ENCODE results near the gene MATN3. TPM values are rescaled to one million over a fixed set of nuclear protein-coding genes. Genes with fewer than 3 reads are reported as not detected.

Gene MATN3
- total and polyA plus RNA-seq, 7 donors = 0.32 to 0.82 (median 0.55) TPM; not detected in 2

DNA sequence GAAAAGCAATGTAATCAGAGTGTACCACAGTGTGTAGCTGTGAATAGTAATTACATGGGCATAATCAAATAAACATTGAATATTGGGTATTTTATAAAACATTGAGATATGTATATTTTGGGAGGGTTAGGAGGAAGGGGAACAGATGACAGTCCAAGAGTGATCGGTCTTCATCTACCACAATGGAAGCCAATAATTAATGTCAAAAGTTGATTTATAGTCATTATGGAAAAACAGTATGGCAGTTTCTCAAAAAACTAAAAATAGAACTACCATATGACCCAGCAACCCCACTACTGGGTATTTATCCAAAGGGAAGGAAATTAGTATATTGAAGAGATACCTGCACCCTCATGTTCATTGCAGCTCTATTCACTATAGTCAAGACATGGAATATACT is 44.8 kb upstream of the MATN3 start:
- 95 to 96% methylated on average over 1 of the region's 1 CpG for WGBS, 2 donors

DNA sequence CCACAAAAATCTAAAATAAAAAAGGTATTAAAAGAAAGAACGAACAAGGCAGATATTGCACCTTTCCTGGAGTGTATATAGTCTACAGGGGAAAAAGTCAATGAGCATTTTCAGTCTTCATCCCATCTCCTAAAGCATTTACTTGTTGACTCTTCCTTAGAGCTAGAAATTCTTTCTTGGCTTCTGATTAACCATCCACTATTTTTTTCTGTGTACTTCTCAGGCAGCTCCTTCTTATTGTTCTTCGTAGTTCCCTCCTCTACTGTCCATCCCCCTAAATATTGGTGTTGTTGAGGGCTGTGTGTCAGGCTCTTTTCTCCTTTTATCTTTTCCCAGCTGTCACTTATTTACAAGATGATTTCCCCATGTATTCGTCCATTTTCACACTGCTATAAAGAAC is 42.5 kb upstream of the MATN3 start:
- H3K27me3 ChIP-seq = no peaks in the 10 kb centered on the region
- peaks cover 0 to 11% (median 8%) of the 10 kb centered on the region in 4 donors for H3K4me1 ChIP-seq
- no peak overlapping the region for H3K4me3 ChIP-seq
- intact Hi-C loops (cut with DNase I) = loop anchor here (5.0 kb wide), 2 partner anchors 153 to 698 kb away; partner anchors contain the start of genes OSR1 and TTC32
- no peaks in the 10 kb centered on the region for H3K36me3 ChIP-seq
- no peaks in the 10 kb centered on the region for H3K9me3 ChIP-seq
- DNase-seq = no peak
- WGBS, 2 donors = 92% methylated on average over 3 of the region's 3 CpGs
- H3K27ac ChIP-seq = no peak overlapping the region
- TF ChIP-seq EP300 (IDR thresholded peaks at IDR 0.05) (no peak), POLR2A (IDR thresholded peaks at IDR 0.05) (no peak), POLR2AphosphoS5 (IDR thresholded peaks at IDR 0.05) (no peak)
- TF ChIP-seq, protein P1, sequence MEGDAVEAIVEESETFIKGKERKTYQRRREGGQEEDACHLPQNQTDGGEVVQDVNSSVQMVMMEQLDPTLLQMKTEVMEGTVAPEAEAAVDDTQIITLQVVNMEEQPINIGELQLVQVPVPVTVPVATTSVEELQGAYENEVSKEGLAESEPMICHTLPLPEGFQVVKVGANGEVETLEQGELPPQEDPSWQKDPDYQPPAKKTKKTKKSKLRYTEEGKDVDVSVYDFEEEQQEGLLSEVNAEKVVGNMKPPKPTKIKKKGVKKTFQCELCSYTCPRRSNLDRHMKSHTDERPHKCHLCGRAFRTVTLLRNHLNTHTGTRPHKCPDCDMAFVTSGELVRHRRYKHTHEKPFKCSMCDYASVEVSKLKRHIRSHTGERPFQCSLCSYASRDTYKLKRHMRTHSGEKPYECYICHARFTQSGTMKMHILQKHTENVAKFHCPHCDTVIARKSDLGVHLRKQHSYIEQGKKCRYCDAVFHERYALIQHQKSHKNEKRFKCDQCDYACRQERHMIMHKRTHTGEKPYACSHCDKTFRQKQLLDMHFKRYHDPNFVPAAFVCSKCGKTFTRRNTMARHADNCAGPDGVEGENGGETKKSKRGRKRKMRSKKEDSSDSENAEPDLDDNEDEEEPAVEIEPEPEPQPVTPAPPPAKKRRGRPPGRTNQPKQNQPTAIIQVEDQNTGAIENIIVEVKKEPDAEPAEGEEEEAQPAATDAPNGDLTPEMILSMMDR (IDR thresholded peaks at IDR 0.05) = no peak

More for the DNA sequence above, 44.8 kb upstream of the MATN3 start:
- DNase-seq = no peak
- intact Hi-C loops (cut with DNase I) = no loop called here
- no peak overlapping the region for H3K4me3 ChIP-seq
- H3K36me3 ChIP-seq = no peaks in the 10 kb centered on the region
- H3K4me1 ChIP-seq = peaks cover 0 to 22% (median 11%) of the 10 kb centered on the region in 4 donors
- TF ChIP-seq, protein P1 (IDR thresholded peaks at IDR 0.05) = no peak
- TF ChIP-seq POLR2AphosphoS5 (IDR thresholded peaks at IDR 0.05) (no peak), POLR2A (IDR thresholded peaks at IDR 0.05) (no peak), EP300 (IDR thresholded peaks at IDR 0.05) (no peak)
- no peaks in the 10 kb centered on the region for H3K9me3 ChIP-seq
- no peak overlapping the region for H3K27ac ChIP-seq
- H3K27me3 ChIP-seq = no peaks in the 10 kb centered on the region

DNA sequence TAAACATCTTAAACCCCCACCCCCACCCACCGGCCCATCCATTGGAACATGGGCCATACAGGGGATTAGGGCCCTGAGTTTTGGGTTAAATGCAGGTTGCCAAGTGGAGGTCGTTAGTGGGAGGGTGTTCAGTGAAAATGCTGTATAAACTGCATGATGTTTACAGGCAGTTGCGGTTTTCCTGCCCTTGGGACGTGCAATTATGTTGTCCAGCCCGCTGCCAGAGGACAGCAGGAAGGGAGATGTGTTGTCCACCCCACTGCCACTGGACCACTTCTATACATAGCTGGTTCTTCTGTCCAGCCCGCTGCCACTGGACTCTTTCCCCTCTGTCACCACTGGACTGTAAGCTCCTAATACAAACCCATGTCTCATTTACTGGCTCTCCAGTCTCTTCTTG is 41.7 kb upstream of the MATN3 start:
- intact Hi-C loops (cut with DNase I) = loop anchor here (5.0 kb wide), 2 partner anchors 152 to 697 kb away; partner anchors contain the start of genes OSR1 and TTC32

DNA sequence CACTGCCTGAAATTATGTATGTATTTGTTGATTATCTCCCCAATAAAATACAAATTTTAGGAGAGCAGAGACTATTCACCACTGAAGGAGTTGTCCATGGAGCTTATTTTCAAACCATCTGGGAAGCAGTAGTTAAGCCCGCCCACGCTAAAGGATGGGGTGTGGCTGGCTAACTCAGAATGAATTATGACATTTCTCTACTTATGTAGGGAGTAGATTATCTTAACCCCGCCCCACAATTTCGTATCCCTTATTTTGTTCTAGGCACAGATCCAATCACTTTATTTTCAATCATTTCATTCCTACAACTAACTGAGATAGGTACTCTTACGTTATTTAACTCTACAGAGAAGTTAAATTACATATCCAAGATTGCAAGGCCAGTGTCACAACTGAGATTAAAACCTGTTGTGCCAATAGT is 40.4 kb upstream of the MATN3 start:
- H3K9me3 ChIP-seq = no peaks in the 10 kb centered on the region
- peak; percentile 75 for DNase-seq
- H3K4me3 ChIP-seq = peak overlapping the region in 3 of 4 donors; percentile 77 to 91 (median 87)
- peak overlapping the region; percentile 95 to 99 (median 98) for H3K27ac ChIP-seq
- no peaks in the 10 kb centered on the region for H3K36me3 ChIP-seq
- H3K4me1 ChIP-seq = peaks cover 0 to 28% (median 22%) of the 10 kb centered on the region in 4 donors
- intact Hi-C loops (cut with DNase I) = loop anchor here (5.0 kb wide), 2 partner anchors 151 to 696 kb away; partner anchors contain the start of genes OSR1 and TTC32
- WGBS, 2 donors = 5 to 23% methylated on average over 5 of the region's 5 CpGs
- H3K27me3 ChIP-seq = no peaks in the 10 kb centered on the region
- TF ChIP-seq EP300 (IDR thresholded peaks at IDR 0.05) (no peak), POLR2AphosphoS5 (IDR thresholded peaks at IDR 0.05) (peak in 1 of 4 donors; percentile 20)

More for the DNA sequence above, 41.7 kb upstream of the MATN3 start:
- 79 to 88% methylated on average over 6 of the region's 6 CpGs for WGBS, 2 donors
- Histone ChIP-seq H3K36me3 (no peaks in the 10 kb centered on the region), H3K27me3 (no peaks in the 10 kb centered on the region), H3K4me1 (peaks cover 0 to 17% (median 10%) of the 10 kb centered on the region in 4 donors), H3K4me3 (no peak overlapping the region), H3K27ac (no peak overlapping the region), H3K9me3 (no peaks in the 10 kb centered on the region)
- DNase-seq = no peak
- TF ChIP-seq POLR2AphosphoS5 (IDR thresholded peaks at IDR 0.05) (no peak), POLR2A (IDR thresholded peaks at IDR 0.05) (no peak), EP300 (IDR thresholded peaks at IDR 0.05) (no peak)
- TF ChIP-seq, protein P1 (IDR thresholded peaks at IDR 0.05) = no peak

DNA sequence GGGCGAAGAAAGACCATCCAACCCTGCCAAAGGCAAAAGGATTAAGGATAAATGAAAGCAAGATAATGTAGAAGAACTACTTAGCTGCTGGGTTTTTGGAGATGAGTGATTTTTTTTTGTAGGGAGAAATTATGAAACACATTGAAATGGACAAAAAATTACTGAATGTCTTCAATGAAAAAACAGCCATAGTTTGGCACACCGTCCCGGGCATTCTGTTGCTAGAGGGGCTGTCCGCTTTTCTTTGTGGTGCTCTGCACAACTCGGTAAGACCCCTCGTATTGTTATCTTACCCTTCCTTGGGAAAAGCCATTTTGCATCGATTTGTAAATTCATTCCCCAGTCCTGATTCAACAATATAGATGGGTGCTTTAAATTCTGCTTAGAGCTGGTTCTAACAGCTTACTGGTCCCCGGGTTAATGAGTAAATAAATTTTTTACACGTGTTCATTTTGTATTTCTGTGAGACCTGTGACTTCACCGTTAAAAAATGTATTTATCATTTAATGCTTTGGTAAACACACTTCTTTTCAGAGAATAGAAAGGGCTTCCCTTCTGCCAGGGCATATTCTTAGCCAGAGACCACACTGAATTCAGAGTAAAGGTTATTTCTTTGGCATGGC is 39.9 kb upstream of the MATN3 start:
- no peaks in the 10 kb centered on the region for H3K27me3 ChIP-seq
- peak overlapping the region; percentile 55 to 91 (median 82) for H3K4me3 ChIP-seq
- no peak for DNase-seq
- intact Hi-C loops (cut with DNase I) = loop anchor here (5.0 kb wide), 2 partner anchors 150 to 695 kb away; partner anchors contain the start of genes OSR1 and TTC32
- H3K4me1 ChIP-seq = peaks cover 0 to 32% (median 26%) of the 10 kb centered on the region in 4 donors
- no peaks in the 10 kb centered on the region for H3K36me3 ChIP-seq
- peak overlapping the region; percentile 95 to 99 (median 98) for H3K27ac ChIP-seq
- 1 to 2% methylated on average over 10 of the region's 10 CpGs for WGBS, 2 donors
- no peaks in the 10 kb centered on the region for H3K9me3 ChIP-seq
- TF ChIP-seq, protein P1 (IDR thresholded peaks at IDR 0.05) = no peak
- TF ChIP-seq EP300 (IDR thresholded peaks at IDR 0.05) (no peak), POLR2A (IDR thresholded peaks at IDR 0.05) (no peak), POLR2AphosphoS5 (IDR thresholded peaks at IDR 0.05) (no peak)
